Subcutaneous adipose tissue (tissue), 4 donors: ENCODE data around the gene SLC16A12. TPM values are rescaled to one million over a fixed set of nuclear protein-coding genes. Genes with fewer than 3 reads are reported as not detected.

Source experiments
- total RNA-seq, 4 donors: library from RNA; depleted of rRNA; stranded (reverse); fragments of >200 nt; gene quantifications; one replicate each; pipeline ENCODE4 v1.1.0, GENCODE V29; 2016
- TF ChIP-seq, protein P1 (sequence below): fragments of 450-650 bp; IDR thresholded peaks from one replicate; pipeline ENCODE4 v1.5.1; 2016; ENCODE audit warnings: low read depth, mild to moderate bottlenecking, control low read depth, antibody characterized with exemption, moderate library complexity

The SLC16A12 gene
- total RNA-seq, 4 donors from 2014 or later = 1.0 to 8.9 (median 4.2) TPM

DNA sequence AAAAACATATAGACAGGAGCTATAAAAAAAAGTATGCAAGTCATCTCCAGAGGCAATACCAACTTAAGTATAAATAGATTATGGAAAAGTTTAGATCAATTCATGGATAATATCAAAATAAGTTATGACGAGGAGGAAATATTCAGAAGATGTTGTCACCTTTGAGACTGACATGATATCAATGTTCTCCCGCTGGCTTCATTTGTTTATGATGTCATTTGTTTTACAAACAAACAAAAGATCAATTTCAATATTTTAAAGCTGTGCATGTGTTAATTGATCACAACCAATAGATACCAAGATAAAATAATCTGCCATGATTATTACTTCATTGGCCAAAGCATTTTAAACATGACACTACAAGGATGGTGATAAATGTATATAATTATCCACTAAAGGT, 43.5 kb downstream of the SLC16A12 start:
- TF ChIP-seq, protein P1, sequence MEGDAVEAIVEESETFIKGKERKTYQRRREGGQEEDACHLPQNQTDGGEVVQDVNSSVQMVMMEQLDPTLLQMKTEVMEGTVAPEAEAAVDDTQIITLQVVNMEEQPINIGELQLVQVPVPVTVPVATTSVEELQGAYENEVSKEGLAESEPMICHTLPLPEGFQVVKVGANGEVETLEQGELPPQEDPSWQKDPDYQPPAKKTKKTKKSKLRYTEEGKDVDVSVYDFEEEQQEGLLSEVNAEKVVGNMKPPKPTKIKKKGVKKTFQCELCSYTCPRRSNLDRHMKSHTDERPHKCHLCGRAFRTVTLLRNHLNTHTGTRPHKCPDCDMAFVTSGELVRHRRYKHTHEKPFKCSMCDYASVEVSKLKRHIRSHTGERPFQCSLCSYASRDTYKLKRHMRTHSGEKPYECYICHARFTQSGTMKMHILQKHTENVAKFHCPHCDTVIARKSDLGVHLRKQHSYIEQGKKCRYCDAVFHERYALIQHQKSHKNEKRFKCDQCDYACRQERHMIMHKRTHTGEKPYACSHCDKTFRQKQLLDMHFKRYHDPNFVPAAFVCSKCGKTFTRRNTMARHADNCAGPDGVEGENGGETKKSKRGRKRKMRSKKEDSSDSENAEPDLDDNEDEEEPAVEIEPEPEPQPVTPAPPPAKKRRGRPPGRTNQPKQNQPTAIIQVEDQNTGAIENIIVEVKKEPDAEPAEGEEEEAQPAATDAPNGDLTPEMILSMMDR = no peak

DNA sequence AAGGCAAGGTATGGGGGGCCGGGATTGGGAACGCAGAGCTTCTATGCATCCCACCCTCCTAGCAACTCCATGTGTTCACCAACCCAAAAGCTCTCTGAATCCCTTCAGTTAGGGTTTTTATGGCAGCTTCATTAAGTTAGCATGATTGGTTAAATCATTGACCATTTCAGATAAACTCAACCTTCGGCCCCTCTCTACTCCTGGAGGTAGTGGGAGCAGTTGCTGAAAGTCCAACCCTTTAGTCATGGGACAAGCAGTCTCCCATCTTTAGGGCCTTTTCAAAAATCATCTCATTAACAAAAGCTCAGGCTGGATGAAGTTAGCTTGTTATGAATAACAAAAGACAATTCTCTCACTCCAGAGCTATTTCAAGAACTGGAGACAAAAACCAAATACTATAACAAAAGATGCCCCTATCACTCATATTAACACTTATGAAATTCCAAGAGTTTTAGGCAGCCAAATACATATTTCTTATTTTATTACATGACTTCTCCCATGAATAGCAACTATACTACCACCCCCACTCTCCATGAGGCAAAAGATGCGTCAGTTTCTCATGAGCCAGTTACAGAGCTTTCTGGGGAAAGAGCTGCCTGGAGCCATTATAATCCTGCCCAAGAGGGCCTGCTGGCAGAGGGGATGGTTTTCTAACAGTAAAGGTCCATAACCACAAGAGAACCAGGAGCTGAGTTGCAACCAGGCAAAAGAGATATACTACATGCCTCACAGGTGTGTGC, 44.6 kb downstream of the SLC16A12 start:
- TF ChIP-seq, protein P1 = no peak

DNA sequence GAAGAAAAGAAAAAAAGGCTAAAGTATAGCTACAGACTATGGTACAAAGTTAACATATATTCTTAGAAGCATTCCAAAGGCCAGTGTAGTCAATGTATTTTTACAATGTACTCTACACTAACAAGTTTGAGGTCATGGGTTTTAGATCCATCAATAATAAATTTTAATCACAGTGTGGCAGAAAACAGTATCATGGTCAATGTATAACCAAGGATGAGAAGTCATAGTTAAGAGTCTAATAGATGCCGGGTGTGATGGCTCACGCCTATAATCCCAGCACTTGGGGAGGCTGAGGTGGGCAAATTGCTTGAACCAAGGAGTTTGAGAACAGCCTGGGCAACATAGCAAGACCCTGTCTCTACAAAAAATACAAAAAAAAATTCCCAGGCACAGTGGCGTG, 53.1 kb downstream of the SLC16A12 start:
- TF ChIP-seq, protein P1 = no peak

DNA sequence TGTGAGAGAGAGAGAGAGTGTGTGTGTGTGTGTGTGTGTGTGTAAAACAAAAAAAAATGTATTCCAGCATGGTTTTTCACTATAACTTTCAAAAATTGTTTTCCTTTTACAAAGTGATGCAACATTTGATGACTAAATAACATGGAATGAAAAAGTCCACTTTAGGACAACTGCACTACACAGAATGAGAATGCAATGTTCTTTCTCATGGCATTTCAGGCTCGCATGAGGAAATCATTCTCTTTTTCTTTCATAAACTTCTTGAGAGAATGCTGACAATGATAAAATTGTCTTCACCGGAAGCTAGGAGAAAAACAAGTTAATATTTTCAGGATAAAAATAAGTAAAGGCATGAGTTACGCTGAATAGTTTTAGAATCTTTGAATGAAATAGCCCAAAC, 53.7 kb downstream of the SLC16A12 start:
- TF ChIP-seq, protein P1 = no peak

DNA sequence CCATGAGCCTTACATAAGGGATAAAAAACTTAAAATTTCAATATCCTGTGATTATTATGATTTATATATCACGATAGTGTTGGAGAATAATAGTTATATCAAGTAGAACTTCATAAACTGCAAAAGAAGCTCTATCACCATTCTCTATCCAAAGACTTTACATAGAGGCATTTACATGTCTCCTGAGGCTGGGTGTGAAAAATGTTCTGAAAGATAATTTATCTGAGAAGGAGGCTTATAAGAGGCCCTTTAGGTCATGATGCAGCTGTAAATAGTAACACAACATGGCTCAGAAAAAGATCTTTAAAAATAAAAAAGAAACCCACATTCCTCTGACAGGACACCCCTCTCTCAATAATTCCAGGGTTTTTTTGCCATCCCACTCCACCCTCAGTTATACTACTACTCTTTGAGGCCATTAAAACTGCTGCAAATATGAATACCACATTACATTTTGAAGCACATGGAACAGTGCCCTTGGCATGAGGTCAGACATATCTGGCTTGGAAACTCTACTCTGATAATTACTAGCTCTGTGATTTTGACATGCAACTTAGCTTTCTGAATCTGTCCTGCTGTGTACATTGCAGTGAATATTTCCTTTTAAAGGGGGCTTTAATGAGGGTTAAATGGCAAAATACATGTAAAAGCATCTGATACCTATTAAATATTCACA, 55.5 kb downstream of the SLC16A12 start:
- TF ChIP-seq, protein P1 = no peak

DNA sequence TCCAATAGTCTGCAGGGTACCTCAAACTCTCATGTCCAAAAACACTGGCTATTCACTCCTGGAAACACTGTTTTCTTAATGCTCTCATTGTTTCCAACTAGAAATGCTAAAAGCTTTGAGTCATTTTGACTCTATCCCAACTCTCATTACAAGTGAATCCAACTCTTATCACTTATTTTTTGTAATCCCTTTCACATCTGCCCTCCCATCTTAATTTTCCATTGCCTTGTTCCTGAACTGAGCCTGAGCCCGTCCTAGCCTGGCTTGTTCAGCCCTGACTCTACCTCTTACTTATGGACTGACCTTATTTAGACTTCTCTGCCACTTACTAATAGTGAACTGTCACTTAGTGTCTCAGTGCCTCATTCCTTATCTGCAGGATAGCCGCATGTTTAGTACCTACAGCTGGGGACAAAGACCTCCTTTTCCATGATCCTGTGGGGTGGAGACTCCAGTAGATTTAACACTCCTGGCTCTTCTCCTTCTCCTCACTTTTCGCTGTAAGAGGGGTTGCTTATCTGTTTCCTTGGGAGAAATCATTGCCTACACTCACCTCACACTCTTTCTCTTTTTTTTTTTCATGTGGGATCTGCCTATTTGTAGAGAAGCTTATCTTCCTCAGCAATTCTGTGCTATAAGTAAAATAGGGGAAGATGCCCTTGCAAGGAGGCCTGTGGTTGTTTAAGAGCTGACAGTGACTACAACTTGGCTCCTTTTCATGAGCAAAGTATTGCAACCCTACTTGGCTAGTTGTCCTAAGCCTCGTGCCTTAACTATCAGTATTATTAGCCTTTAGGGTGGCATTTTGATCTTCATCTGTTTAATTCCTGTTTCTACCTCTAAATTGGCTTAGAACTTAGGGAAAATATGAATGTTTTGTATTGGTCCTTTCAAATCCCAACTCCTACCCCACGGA, 56.4 kb downstream of the SLC16A12 start:
- TF ChIP-seq, protein P1 = no peak
